ENCODE data around the gene NPHP4. TPM values are rescaled to one million over a fixed set of nuclear protein-coding genes. Genes with fewer than 3 reads are reported as not detected.

Gene NPHP4
- total and polyA plus RNA-seq, 10 of the 15 experiments (the other 5 are each of a cell fraction or from before 2014, with no cell fraction given): 0.16 to 10.5 (median 3.1) TPM

GRCh38 chr1:5878971-5879370, 113.3 kb downstream of the NPHP4 start (continued):
- no peak for TF ChIP-seq PRDM15 (CRISPR knock-in tag; IDR thresholded peaks at IDR 0.05)

- WGBS (ENCODE audit: insufficient coverage, insufficient replicate concordance, low lambda C conversion rate, missing lambda C conversion rate): 87% methylated on average over 20 of the region's 20 CpGs
- Histone ChIP-seq H3K9ac (ENCODE audit: control insufficient read depth, insufficient read depth, low read length) (no peak overlapping the region), H3K36me3 (ENCODE audit: control insufficient read depth in 2 of 2, insufficient read depth in 2 of 2, low read length in 1 of 2) (peaks cover 0 to 6% of the 10 kb centered on the region in 2 experiments; a peak in 2 of 4 replicates), H3K4me2 (ENCODE audit: control insufficient read depth, insufficient read depth) (no peak overlapping the region), H3K4me1 (ENCODE audit: control insufficient read depth, insufficient read depth, low read length) (no peaks in the 10 kb centered on the region), H2AFZ (ENCODE audit: control insufficient read depth, low read depth, low read length) (no peak overlapping the region), H3K4me3 (no peak overlapping the region), H4K20me1 (ENCODE audit: control insufficient read depth, insufficient read depth) (no peaks in the 10 kb centered on the region), H3K79me2 (ENCODE audit: control insufficient read depth, insufficient read depth, low read length) (no peaks in the 10 kb centered on the region), H3K9me3 (replicated peaks; ENCODE audit: control insufficient read depth, insufficient read depth, low read length) (no peaks in the 10 kb centered on the region; the same call in 2 of the 3 replicates), H3K27ac (ENCODE audit: control insufficient read depth, insufficient read depth) (no peak overlapping the region), H3K27me3 (replicated peaks in 1 of 2; ENCODE audit: control insufficient read depth in 2 of 2, insufficient read depth in 2 of 2, low read length in 1 of 2) (no peaks in the 10 kb centered on the region)
- ChIA-PET POLR2A (no interaction called here), RAD21 (ENCODE audit: unreplicated experiment) (no interaction called here), CTCF (no interaction called here), SMC1A (ENCODE audit: uncharacterized antibody, unreplicated experiment) (no interaction called here)
- TF ChIP-seq YBX1 (IDR thresholded peaks at IDR 0.05): no peak
- no peak for TF ChIP-seq TCF7 (IDR thresholded peaks at IDR 0.05; ENCODE audit: borderline replicate concordance)
- TF ChIP-seq HDAC2 (IDR thresholded peaks at IDR 0.05): no peak
- TF ChIP-seq ZBTB33 (IDR thresholded peaks at IDR 0.05): no peak
- BruUV-seq (replicated peaks): no TSS peak
- intact Hi-C loops (cut with micrococcal nuclease; ENCODE audit: unreplicated experiment) (no loop called here), in situ Hi-C loops (cut with MboI) (no loop called here)
- DNase-seq (ENCODE audit: low read depth, low spot score): no peak
- no peak for ATAC-seq
- no peak for FAIRE-seq
Measured at GRCh38 chr1:5877683-5878530, 114.3 kb downstream of the NPHP4 start.

Measured in GM12878 (cell line).